CD4-positive, alpha-beta T cell treated with Interferon gamma for 1 hour (primary cell): Measurements from ENCODE around the gene IL22RA1.

Source experiments
- DNase-seq: peaks from one replicate; pipeline ENCODE4 v3.0.0-alpha.2; 2020

Gene IL22RA1

GRCh38 chr1:24111996-24112779, 30.8 kb downstream of the IL22RA1 start, which contains the start of gene MYOM3:
TSS of gene MYOM3 (minus strand) at chr1:24112135. CDS start at chr1:24108636, 3,499 bp downstream.
- peak; percentile 45 for DNase-seq

- no peak for DNase-seq
These were observed 31.5 kb downstream of the IL22RA1 start for GRCh38 chr1:24111262-24111995.

- DNase-seq: no peak
These were observed 32.2 kb downstream of the IL22RA1 start for GRCh38 chr1:24110642-24111261.

- DNase-seq: no peak
These were observed 33.1 kb downstream of the IL22RA1 start for GRCh38 chr1:24109686-24110475.

- no peak for DNase-seq
These were observed 33.8 kb downstream of the IL22RA1 start for GRCh38 chr1:24109166-24109483.

- DNase-seq: no peak
These were observed 34.4 kb downstream of the IL22RA1 start for GRCh38 chr1:24108334-24109165.

- DNase-seq: no peak
These were observed 35.3 kb downstream of the IL22RA1 start for GRCh38 chr1:24107462-24108138.

GRCh38 chr1:24105368-24106160, 37.4 kb downstream of the IL22RA1 start:
- no peak for DNase-seq

GRCh38 chr1:24104854-24105253, 38.1 kb downstream of the IL22RA1 start:
- DNase-seq: no peak

GRCh38 chr1:24103879-24104278, 39.1 kb downstream of the IL22RA1 start:
- DNase-seq: no peak

GRCh38 chr1:24103408-24103807, 39.5 kb downstream of the IL22RA1 start:
- no peak for DNase-seq

GRCh38 chr1:24102961-24103360, 40.0 kb downstream of the IL22RA1 start:
- no peak for DNase-seq

- no peak for DNase-seq
These were observed 40.9 kb downstream of the IL22RA1 start for GRCh38 chr1:24101796-24102586.

GRCh38 chr1:24100945-24101737, 41.8 kb downstream of the IL22RA1 start:
- DNase-seq: no peak

GRCh38 chr1:24098943-24099638, 43.8 kb downstream of the IL22RA1 start:
- DNase-seq: no peak

- DNase-seq: no peak
These were observed 44.8 kb downstream of the IL22RA1 start for GRCh38 chr1:24098102-24098501.

- DNase-seq: no peak
These were observed 45.3 kb downstream of the IL22RA1 start for GRCh38 chr1:24097663-24098062.

- DNase-seq: no peak
These were observed 46.2 kb downstream of the IL22RA1 start for GRCh38 chr1:24096739-24097103.
